Fibroblast of the conjunctiva (primary cell): Measurements from ENCODE around the gene ZCCHC17.
A peak's percentile ranks its signal among the peaks of the same experiment; 100 is the strongest.

Source experiments
- DNase-seq: peaks from one replicate; pipeline ENCODE4 v3.0.0-alpha.2; 2010; ENCODE audit warnings: low read depth

Gene ZCCHC17

DNA sequence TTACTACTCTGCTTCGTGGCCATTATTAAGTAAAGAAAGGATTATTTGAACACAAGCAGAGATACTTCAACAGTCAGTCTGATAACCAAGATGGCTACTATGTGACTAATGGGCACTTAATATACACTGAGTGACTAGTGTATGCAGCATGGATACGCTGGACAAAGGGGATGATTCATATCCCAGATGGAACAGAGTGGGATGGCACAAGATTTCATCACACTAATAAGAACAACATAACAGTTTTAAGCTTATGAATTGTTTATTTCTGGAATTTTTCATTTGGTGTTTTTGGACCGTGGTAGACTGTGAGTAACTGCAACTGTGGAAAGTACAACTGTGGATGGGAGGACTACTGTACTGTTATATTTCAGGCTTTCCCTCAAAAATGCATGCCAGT lies 9.4 kb downstream of the ZCCHC17 start:
- peak; percentile 95 for DNase-seq

- no peak for DNase-seq
Observed at GRCh38 chr1:31308036-31308435, 11.2 kb downstream of the ZCCHC17 start.

GRCh38 chr1:31310198-31310597 lies 13.4 kb downstream of the ZCCHC17 start:
- peak; percentile 59 for DNase-seq

- DNase-seq = no peak
Observed at GRCh38 chr1:31315902-31316301, 19.1 kb downstream of the ZCCHC17 start.

GRCh38 chr1:31318146-31318545 lies 21.3 kb downstream of the ZCCHC17 start:
- DNase-seq = no peak

DNA sequence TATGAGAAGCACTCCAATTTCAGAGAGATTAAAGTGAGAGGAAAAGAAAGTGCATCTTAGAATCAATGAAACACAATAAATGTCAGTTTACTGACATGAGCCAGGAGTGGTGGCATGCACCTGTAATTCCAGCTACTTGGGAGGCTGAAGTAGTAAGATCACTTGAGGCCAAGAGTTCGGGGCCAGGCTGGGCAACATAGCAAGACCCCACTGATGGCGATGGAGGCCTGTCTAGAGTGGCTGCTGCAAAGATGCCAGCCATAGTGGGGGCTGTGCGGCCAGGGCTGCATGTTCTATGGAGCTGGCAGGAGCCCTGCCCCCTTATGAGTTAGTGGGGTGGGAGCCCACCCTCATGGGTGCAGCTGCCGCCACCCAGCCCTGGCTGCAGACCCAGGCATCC lies 27.3 kb downstream of the ZCCHC17 start:
- DNase-seq = no peak

GRCh38 chr1:31324992-31325391 lies 28.2 kb downstream of the ZCCHC17 start:
- DNase-seq = no peak

- DNase-seq = no peak
Observed at GRCh38 chr1:31326461-31326860, 29.6 kb downstream of the ZCCHC17 start.

DNA sequence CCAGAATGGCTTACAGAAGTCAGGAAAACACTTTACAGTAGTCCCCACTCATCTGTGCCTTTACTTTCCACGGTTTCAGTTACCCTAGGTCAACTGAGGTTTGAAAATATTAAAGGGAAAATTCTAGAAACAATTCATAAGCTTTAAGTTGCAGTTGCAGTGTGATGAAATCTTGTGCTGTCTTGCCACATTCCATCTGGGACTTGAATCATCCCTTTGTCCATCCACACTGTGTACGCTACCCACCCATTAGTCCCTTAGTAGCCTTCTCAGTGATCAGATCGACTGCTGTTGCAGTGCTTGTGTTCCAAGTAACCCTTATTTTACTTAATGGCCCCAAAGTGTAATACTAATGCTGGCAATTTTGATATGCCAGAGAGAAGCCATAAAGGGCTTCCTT lies 30.5 kb downstream of the ZCCHC17 start:
- peak; percentile 64 for DNase-seq

- peak; percentile 30 for DNase-seq
Observed at GRCh38 chr1:31335007-31335406, 38.2 kb downstream of the ZCCHC17 start.

DNA sequence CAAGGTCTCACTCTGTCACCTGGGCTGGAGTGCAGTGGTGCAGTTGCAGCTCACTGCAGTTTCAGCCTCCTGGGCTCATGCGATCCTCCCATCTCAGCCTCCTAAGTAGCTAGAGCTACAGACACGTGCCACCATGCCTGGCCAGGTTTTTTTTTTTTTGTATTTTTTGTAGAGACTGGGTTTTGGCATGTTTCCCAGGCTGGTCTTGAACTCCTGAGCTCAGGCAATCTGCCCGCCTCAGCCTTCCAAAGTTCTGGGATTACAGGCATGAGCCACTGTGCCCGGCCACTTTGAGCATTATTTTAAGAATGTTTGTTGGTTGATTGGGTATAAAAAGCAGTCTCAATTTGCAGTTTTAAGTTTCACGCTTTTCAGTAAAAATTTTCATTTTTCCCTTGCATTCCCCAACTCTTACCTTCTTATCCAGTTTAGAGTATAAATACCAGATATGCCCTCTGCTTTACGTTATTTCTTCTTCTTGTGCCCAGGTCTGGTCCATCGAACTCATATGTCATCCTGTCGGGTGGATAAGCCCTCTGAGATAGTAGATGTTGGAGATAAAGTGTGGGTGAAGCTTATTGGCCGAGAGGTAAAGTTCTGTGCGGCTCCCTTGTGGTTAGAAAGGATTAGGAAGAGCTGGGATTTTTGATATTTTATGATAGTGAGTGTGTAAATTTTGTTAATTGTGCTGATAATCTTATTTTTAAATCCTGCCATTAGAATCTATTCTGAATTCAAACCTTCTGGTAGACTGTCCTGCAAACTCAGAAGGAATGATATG lies 40.0 kb downstream of the ZCCHC17 start:
- no peak for DNase-seq

DNA sequence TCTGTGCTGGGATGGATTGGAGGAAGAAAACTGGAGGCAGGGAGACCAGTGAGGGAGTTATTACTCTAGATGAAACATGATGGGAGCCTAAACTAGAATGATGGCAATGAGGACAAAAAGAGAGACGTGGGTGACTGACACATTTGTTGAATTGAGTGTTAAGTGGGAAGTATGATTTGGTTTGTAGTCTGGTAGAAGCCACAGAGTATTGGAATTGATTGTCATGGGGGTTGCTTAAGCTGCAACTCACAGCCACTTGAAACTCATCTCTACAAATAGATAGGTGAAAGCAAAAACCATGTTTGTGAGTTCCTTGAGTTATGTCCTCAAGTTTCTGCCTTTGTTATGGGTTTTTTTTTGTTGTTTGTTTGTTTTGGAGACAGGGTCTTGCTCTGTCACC lies 47.7 kb downstream of the ZCCHC17 start:
- no peak for DNase-seq

DNA sequence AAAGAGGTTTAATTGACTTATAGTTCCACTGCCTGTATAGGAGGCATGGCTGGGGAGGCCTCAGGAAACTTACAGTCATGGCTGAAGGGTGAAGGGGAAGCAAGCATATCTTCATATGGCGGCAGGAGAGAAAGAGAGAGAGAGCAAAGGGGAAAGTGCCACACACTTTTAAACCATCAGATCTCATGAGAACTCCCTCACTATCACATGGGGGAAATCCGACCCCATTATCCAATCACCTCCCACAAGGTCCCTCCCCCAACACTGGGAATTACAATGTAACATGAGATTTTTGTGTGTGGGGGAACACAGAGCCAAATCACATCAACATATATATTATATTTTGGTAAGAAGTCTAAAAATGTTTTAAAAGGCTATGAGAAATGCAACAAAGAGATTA lies 48.8 kb downstream of the ZCCHC17 start:
- no peak for DNase-seq

GRCh38 chr1:31346785-31347184 lies 50.0 kb downstream of the ZCCHC17 start:
- DNase-seq = no peak

GRCh38 chr1:31348449-31348848 lies 51.6 kb downstream of the ZCCHC17 start:
- DNase-seq = no peak

GRCh38 chr1:31354283-31354682 lies 57.5 kb downstream of the ZCCHC17 start:
- no peak for DNase-seq

DNA sequence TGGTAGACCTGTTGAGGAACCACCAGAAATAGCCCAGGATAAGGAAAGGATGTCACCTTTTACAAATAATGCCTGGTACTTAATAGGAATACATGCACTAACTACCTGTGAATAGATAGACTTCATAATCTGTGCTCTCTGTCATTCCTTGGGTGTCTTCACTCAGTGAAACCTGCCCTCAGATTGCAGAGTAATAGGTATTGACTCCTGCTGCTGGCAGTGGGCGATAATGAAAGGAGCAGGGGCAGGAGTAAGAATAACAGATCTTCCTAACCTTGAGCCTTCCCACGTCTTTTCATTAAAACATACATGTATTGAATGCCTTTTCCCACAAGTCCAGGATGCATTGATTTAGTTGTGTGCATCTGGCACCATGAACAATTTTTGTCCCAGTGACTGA lies 59.6 kb downstream of the ZCCHC17 start:
- no peak for DNase-seq

DNA sequence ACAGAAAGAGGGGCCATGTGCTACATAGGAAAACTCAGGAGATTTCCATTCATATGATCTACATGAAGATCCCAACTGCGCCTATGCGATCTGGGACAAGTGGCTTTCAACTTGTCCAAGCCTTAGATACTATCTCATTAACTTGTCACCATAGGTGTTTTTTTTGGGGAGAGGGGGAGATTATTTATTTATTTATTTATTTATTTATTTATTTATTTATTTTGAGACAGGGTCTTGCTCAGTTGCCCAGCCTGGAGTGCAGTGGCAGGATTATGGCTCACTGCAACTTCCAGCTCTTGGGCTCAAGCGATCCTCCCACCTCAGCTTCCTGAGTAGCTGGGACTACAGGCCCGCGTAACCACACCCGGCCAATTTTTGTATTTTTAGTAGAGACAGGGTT lies 64.8 kb downstream of the ZCCHC17 start:
- no peak for DNase-seq

- no peak for DNase-seq
Observed at GRCh38 chr1:31362032-31362431, 65.2 kb downstream of the ZCCHC17 start.

- no peak for DNase-seq
Observed at GRCh38 chr1:31364561-31365250, 67.9 kb downstream of the ZCCHC17 start.

- no peak for DNase-seq
Observed at GRCh38 chr1:31366796-31367195, 70.0 kb downstream of the ZCCHC17 start.

GRCh38 chr1:31368611-31369107 lies 71.8 kb downstream of the ZCCHC17 start:
- DNase-seq = no peak

- DNase-seq = no peak
Observed at GRCh38 chr1:31370021-31370420, 73.2 kb downstream of the ZCCHC17 start.

DNA sequence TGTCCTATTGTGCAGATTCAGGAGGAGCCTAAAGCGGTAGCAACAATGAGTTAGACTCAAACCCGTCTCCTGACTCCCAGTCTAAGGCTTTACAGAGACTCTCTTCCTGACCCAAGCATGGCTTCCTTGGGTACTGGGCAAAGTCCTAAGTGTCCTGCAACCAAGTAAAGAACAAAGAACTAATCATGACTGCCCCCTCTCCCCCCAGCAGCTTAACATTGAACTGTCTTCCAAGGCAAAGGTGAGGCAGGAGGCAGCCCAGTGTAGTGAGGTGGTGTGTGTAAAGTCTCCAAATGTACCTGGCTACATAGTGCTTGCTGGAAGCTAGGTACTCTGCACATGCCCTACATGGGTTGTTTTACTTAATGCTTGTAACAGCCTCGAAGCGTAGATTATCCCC lies 73.7 kb downstream of the ZCCHC17 start:
- no peak for DNase-seq
